ENCODE results near the gene ZBTB9. TPM values are rescaled to one million over a fixed set of nuclear protein-coding genes. Genes with fewer than 3 reads are reported as not detected.
A peak's percentile ranks its signal among the peaks of the same experiment; 100 is the strongest.

ZBTB9 gene
- total and polyA plus RNA-seq, 2 experiments from 2014 or later = 5.0 to 5.1 TPM

DNA sequence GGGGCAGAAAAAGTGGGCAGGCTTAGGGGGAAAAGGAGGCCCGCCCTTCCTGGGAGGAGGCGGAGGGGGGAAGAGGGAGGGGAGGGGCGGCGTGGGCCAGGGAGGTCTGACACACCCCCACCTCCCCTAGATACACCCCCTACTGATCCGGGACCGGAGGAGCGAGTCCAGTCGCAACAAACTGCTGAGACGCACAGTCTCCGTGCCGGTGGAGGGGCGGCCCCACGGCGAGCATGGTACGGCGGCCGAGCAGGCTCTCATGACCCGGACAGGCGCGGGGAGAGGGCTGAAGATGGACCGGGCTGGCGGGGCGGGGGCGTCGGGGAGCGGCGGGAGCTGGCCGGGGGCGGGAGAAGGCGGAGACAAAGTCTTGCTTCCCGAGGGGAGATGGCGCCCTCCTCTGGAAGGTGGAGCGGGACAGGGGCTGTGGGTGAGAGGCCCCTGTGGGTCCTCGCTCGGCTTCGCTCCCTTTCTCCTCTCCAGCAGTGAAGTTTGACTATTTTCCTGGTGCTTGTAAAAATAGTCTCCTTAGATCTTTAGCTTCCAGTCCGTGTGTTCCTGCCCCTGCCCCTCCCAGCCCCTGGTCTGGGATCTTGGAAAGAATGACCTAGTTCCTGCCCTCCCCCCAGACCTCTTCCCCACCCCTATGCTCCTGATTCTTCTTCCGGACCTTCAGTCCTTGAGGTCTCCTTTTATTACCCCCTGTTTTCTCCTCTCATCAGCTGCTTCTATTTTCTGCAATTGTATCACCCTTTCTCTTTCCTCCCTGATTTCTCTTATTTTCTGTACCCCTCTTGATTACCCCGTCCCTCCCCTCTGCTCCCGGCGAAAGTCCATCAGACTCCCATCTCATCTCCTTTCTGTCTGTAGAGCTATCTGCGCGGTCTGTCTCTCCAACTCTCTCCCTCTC is 28.5 kb upstream of the ZBTB9 start:
- Histone ChIP-seq H3K36me3 (replicated peaks; ENCODE audit: insufficient read depth, low read depth) (no peaks in the 10 kb centered on the region), H3K4me2 (peak overlapping the region; percentile 91), H3K4me3 (peak overlapping the region; percentile 66), H3K27ac (peak overlapping the region; percentile 99), H4K20me1 (ENCODE audit: insufficient read depth, poor library complexity, severe bottlenecking) (no peaks in the 10 kb centered on the region), H3K9me2 (replicated peaks; ENCODE audit: insufficient read depth) (no peaks in the 10 kb centered on the region), H3K27me3 (no peaks in the 10 kb centered on the region), H3K9me3 (ENCODE audit: low read depth) (no peaks in the 10 kb centered on the region), H3K4me1 (ENCODE audit: insufficient read depth) (peaks cover 37% of the 10 kb centered on the region), H2AFZ (peak overlapping the region; percentile 42), H3K79me2 (peaks cover 56% of the 10 kb centered on the region)
- WGBS (ENCODE audit: low lambda C conversion rate, missing lambda C conversion rate) = 4% methylated on average over 9 of the region's 43 CpGs
- peak; percentile 94 for DNase-seq (ENCODE audit: low spot score)
- TF ChIP-seq EZH2 (IDR thresholded peaks at IDR 0.05; ENCODE audit: borderline replicate concordance) (no peak), CTCF (IDR thresholded peaks at IDR 0.05; ENCODE audit: poor library complexity) (peak; percentile 67)

GRCh38 chr6:33426590-33427511 is 27.5 kb upstream of the ZBTB9 start:
- H3K4me3 ChIP-seq = peak overlapping the region; percentile 55
- no peaks in the 10 kb centered on the region for H3K27me3 ChIP-seq
- 21% methylated on average over 11 of the region's 12 CpGs for WGBS (ENCODE audit: low lambda C conversion rate, missing lambda C conversion rate)
- no peaks in the 10 kb centered on the region for H3K9me2 ChIP-seq (replicated peaks; ENCODE audit: insufficient read depth)
- no peaks in the 10 kb centered on the region for H3K36me3 ChIP-seq (replicated peaks; ENCODE audit: insufficient read depth, low read depth)
- H2AFZ ChIP-seq = no peak overlapping the region
- H3K27ac ChIP-seq = peak overlapping the region; percentile 99
- peaks cover 53% of the 10 kb centered on the region for H3K79me2 ChIP-seq
- peak overlapping the region; percentile 91 for H3K4me2 ChIP-seq
- H4K20me1 ChIP-seq (ENCODE audit: insufficient read depth, poor library complexity, severe bottlenecking) = no peaks in the 10 kb centered on the region
- no peaks in the 10 kb centered on the region for H3K9me3 ChIP-seq (ENCODE audit: low read depth)
- TF ChIP-seq EZH2phosphoT487 (IDR thresholded peaks at IDR 0.05; ENCODE audit: low read depth, severe bottlenecking, unreplicated experiment) (no peak), EZH2 (IDR thresholded peaks at IDR 0.05; ENCODE audit: borderline replicate concordance) (no peak), CTCF (IDR thresholded peaks at IDR 0.05; ENCODE audit: poor library complexity) (no peak)
- peaks cover 45% of the 10 kb centered on the region for H3K4me1 ChIP-seq (ENCODE audit: insufficient read depth)
- DNase-seq (ENCODE audit: low spot score) = no peak

DNA sequence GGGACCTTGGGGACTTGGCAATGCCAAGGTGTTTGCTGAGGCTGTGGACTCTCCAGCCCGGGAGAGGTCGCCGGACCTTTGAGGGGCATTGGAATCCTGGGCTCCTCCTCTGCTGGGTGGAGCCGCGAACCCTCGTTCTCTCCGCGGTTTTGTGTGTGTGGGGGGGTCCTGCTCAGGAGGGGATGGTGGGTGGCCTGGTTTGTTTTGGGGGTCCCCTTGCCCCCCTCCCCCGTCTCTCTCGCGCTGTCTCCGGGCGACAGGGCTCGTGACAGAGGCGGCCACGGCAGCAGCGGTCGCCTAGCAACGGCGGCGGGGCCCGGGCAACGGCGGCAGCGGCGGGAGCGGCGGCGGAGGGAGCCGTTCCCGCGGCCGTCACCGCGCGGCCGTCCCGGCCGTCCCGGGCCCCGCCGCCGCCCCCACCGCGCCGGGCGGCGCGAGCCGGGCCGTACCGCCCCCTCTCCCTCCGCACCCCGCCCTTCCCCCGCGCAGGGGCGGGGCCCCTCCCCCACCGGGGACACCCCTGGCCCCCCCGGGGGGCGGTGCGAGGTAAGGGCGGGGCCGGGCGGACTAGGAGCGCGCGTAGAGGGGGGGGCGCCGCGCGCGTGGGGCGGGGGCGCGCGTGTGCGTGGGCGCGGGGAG is 26.7 kb upstream of the ZBTB9 start:
- DNase-seq (ENCODE audit: low spot score) = peak; percentile 76
- peak overlapping the region; percentile 99 for H3K27ac ChIP-seq
- no peak overlapping the region for H2AFZ ChIP-seq
- H4K20me1 ChIP-seq (ENCODE audit: insufficient read depth, poor library complexity, severe bottlenecking) = no peaks in the 10 kb centered on the region
- TF ChIP-seq CTCF (IDR thresholded peaks at IDR 0.05; ENCODE audit: poor library complexity) (no peak), EZH2 (IDR thresholded peaks at IDR 0.05; ENCODE audit: borderline replicate concordance) (no peak), EZH2phosphoT487 (IDR thresholded peaks at IDR 0.05; ENCODE audit: low read depth, severe bottlenecking, unreplicated experiment) (no peak)
- H3K79me2 ChIP-seq = peaks cover 56% of the 10 kb centered on the region
- no peaks in the 10 kb centered on the region for H3K36me3 ChIP-seq (replicated peaks; ENCODE audit: insufficient read depth, low read depth)
- no peaks in the 10 kb centered on the region for H3K9me3 ChIP-seq (ENCODE audit: low read depth)
- H3K9me2 ChIP-seq (replicated peaks; ENCODE audit: insufficient read depth) = no peaks in the 10 kb centered on the region
- peak overlapping the region; percentile 55 for H3K4me3 ChIP-seq
- peaks cover 45% of the 10 kb centered on the region for H3K4me1 ChIP-seq (ENCODE audit: insufficient read depth)
- H3K27me3 ChIP-seq = no peaks in the 10 kb centered on the region
- 3% methylated on average over 8 of the region's 79 CpGs for WGBS (ENCODE audit: low lambda C conversion rate, missing lambda C conversion rate)
- peak overlapping the region; percentile 91 for H3K4me2 ChIP-seq
